Activated CD4-positive, alpha-beta T cell treated with anti-CD3 and anti-CD28 coated beads for 24 hours (primary cell): ENCODE data around the gene SNTG2.
"Not testable (repeated sequence)": the region's sequence is repeated elsewhere in the genome, so short reads cannot be mapped to it uniquely, and the experiment has no call there.

Source experiments
- DNase-seq, 2 donors: peaks; one replicate each; pipeline ENCODE4 v3.0.0-alpha.2; 2020; ENCODE audit warnings: low read depth in 2 of 2

The SNTG2 gene

DNA sequence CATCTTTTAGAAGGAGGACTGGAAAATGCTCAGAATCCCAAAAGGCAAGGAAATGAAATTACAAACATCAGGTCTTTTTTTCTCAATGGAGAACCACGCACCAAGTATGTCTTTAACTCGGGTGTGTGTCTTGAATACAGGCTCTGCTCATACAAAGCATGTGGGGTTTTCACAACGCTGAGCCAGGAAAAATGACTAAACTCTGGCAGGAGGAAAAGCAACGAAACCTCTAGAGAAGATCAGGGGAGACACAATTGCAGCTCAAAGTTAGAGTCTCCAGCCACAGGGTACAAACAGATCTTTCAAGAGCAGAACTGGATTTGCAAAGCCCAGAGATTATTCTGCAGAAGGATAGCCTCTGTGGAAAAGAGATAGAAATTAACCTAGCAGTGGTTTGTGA, 419.8 kb downstream of the SNTG2 start:
- DNase-seq: no peak

DNA sequence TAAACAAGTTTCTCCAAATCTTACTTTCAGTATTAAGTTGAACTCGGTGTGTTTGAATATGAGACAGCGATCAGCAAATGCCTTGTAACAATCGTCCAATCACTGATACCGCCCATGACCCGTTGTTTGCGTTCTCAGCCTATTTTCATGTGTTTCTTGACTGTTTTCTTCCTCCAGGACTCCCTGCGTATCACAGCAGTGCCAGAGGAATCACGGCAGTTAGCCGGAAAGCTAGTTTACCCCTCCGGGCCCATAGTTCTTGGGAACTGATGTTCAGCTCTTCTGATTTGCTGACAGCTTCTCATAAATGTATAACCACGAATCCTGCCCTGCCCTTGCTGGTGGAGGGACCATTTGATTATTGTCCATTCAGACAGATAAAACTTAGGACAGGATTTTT, 420.4 kb downstream of the SNTG2 start:
- no peak for DNase-seq

DNA sequence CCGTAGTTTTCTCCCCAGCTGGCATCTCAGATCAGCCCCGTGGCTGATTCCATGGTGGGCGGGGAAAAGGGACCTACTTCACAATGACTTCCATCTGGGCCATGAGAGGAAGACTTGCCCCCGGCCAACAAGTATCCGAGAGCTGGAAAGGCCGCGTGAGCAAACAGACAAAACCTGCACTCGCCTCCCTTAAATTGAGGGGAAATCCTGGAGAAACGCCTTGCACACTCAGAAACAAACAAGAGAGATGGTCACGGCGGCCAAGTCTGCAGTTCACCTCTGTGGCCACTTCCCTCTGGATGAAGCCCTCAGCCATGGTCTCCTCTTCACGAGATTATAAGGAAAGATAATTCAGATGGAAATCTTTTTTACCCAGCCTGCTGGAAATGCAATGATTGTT, 423.2 kb downstream of the SNTG2 start:
- no peak for DNase-seq

DNA sequence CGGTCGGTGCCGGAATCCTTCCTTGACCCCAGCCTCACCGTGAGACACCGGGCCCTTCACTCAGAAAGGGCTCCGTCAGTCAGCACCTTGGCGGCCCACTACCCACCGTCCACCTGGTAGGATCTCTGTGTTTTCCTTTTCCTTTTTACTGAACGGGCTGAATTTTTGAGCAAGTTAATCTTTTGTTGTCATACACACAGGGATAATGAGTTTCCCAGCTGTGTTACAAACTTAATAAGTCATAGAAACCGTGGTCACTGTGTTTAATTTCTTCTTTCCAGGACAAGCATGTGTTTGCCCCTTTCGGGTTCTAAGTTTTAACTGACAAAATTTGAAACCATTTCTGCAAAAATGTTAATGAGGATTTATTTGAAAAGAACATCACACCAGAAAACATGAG, 423.6 kb downstream of the SNTG2 start:
- no peak for DNase-seq

DNA sequence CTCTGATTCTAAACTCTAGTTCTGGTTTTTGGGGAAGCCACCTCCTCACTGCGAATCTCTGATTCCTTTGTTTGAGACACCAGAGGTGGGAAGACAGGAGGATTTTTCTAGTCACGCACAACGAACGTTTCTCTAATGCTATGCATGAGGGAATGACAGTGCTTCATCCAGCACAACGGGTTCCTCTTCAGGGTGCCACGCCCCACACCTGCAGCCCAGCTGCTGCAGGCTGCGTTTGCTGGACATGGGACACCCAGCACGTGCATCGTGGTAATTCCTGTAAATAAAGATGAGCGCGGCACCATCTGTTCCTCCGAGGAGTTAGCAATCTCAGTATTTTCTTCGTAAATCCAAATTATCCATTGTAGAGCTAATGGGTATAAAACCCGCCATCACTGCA, 425.1 kb downstream of the SNTG2 start:
- DNase-seq: no peak

DNA sequence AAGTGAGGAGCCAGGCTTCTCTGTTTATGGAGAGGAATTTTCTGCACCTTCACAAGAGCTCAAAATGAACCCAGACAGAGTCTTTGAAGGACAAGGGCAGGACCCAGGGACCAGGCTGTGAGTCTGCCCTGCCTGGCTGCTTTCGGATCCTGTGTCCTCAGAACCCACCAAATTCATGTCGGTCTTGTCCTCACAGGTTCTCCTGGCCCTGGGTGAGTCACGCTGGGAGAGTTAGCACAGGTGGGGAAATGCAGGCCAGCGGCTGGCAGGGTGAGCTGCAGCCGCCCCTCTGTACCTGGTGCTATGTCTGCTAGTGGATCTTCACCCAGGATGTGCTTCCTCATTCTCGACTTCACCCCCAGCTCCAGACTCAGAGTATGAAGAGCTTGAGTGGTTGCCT, 426.8 kb downstream of the SNTG2 start:
- no peak for DNase-seq

DNA sequence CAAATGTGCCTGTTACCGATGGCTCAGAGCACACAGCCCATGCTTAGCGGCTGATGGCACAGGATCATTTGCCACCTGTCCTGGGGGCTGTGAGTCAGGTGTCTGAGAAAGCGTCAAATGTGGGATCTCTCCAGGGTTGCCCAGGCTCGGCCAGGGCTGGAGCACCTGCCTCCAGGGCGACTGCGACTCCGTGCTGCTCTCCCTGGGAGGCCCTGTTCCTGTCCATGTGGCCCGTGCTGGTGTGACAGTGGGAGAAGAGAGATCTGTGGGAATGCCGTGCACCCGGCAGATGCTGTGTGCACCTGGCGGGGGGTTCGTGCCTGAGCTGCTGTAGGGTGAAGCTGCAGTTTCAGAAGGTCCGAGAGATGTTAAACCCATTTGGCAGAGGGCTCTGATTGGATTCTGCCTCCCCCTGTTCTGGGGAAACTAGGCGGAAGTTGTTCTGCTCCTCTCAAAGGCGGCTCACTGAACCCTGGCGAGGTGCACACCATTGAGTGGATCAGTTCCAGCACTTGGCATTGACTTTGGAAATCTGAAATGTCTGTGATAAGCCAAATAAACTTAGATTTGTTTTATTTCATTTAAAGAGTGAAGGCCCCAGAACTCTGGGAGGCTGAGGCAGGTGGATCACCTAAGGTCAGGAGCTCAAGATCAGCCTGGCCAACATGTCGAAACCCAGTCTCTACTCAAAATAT, 428.0 kb downstream of the SNTG2 start:
- no peak for DNase-seq

DNA sequence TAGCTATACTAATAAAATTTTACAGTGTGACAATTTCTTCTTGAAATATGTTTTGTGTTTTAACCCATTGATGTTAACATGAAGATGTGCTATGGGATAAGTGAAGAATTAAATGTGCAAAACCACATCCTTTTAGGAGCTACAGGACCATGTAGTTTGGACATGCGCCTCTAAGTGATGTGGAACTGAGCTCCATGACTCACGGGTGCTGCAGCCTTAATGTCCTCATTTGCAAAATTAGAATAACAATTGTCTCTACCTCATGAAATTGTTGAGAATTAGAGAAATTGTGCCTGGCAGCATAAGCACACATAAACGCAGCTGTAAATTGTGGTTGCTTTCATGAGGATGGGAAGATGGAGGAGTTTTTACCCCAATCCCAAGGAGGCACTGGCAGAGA, 431.0 kb downstream of the SNTG2 start:
- no peak for DNase-seq

DNA sequence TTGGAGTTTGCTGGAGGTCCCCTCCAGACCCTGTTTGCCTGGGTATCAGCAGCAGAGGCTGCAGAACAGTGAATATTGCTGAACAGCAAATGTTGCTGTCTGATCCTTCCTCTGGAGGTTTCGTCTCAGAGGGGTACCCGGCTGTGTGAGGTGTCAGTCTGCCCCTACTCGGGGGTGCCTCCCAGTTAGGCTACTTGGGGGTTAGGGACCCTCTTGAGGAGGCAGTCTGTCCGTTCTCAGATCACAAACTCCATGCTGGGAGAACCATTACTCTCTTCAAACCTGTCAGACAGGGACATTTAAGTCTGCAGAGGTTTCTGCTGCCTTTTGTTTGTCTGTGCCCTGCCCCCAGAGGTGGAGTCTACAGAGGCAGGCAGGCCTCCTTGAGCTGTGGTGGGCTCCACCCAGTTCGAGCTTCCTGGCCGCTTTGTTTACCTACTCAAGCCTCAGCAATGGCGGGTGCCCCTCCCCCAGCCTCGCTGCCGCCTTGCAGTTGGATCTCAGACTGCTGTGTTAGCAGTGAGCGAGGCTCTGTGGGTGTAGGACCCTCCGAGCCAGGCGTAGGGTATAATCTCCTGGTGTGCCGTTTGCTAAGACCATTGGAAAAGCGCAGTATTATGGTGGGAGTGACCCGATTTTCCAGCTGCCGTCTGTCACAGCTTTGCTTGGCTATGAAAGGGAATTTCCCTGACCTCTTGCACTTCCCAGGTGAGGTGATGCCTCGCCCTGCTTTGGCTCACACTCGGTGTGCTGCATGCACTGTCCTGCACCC, 437.5 kb downstream of the SNTG2 start:
- not testable (repeated sequence) for DNase-seq

DNA sequence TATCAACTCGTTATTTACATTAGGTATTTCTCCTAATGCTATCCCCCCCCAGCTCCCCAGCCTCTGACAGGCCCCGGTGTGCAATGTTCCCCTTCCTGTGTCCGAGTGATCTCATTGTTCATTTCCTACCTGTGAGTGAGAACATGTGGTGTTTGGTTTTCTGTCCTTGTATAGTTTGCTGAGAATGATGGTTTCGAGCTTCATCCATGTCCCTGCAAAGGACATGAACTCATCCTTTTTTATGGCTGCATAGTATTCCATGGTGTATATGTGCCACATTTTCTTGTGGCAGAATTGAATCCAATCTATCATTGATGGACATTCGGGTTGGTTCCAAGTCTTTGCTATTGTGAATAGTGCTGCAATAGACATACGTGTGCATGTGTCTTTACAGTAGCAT, 439.5 kb downstream of the SNTG2 start:
- not testable (repeated sequence) for DNase-seq

DNA sequence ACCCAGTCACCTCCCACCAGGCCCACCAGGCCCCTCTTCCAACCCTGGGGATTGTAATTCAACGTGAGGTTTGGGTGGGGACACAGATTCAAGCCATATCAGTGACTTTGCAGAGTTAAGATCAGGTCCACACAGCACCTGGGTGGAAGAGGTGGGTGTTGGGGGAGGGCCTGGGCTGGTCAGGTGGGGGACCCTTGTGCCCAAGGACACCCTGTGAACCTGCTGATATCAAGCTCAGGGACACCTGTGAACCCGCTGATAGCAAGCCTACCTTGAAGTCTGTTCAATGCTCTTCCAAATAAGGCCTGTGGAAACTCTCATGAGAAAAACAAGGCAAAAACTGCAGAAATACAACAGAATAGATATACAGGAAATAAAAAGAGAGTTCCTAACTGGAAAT, 442.7 kb downstream of the SNTG2 start:
- DNase-seq: no peak

DNA sequence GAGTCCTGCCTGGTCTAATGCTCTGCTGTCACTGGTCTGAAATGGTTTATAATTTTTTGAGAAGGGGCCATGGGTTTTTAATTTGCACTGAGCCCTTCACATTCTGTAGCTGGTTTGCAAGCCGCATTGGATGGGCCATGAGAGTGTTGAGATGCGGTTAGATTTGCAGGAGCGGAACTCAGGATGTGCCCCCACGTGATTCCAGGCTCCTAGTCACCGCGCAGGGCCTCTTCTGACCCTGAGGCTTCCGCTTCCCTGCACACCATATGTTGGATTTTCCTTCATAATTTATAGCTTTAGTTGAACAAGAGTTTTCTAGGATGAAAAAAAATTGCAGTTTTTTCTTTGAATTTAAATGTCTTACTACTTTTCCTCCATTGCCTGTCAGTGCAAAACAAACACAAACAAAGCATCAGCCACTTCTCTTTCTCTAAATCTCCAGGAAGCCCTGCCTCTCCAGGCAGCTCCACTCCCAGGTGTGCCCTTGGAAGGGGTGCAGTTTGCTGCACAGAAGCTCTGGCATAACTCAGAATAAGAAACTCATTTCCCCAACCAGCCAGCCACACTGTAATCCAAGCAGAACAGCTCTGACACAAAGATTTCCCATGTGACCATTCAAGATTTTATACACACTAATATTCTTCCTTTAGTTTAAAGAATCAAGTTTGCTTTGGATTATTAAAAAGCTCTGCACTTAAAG, 444.2 kb downstream of the SNTG2 start:
- DNase-seq: no peak

DNA sequence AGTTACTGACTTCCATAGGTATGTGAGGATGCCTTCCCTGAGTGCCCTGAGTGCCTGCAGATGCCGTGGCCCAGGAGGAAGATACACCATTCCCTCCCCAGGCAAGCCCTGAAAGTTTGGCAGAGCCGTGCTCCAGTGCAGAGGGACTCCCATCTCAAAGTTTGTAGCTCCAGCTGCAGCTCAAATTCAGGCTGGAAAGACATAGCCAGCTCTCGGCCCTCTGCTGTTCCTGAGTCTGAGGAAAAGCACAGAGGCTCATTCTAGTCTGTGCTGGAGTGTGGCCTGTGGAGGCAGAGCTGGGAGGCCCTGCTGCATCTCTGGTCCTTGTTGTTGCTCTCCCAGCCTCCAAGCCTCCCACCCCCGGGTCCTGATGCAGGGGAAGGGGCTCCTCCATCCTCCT, 446.7 kb downstream of the SNTG2 start:
- no peak for DNase-seq

DNA sequence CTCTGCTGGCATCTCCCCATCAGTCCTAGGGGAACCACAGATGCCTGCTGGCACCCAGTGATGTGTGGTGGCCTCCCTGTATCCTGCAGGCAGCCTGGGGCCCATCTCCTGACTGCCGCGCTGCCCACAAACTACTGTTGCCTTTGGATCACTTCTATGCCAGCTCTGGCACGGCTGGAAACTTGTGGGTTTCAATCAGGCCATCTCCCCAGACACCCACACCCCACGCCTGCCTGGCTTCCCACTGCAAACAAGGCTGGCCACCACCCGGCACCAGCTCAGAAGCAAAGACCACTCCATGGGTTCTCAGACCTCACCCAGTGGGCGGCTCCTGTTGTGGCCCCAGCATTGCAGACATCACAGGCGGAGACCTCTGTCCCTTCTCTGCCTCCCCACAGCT, 447.5 kb downstream of the SNTG2 start:
- DNase-seq: no peak

DNA sequence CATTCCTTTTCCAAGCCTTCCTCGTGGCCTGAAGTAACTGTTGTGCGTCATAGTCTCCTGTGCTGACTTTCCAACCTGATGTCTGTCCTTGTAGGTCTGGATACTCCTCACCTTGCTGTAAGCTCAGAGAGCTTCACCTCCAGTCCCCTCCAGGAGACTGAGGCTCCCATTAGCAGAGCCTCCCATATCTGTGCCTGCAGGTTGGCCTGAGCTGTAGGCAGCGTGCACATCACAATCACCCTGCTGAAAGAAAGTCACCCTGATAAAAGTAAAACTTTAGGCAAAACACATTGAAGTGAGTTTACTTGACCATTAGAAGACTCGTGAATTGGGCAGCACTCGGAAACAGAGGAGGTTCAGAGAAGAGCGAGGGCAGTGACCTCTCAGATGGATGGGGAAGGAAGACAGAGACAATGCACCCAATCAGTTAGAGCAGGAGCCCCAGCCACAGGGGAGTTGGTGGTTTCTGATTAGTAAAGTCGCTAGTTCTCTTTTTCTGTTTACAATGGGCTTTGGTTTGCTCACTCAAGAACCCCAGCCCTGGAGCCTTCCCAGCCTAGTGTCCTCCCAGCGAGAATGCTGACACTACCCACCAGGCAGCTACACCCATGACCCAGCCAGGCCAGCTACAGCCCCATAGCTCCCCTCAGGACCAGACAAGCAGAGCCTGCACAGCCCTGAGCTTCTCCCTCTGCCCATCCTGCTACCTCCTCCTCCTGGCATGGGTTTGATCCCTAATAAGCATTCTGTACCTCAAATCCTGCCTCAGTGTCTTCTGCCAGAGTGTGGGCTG, 450.5 kb downstream of the SNTG2 start:
- DNase-seq: no peak

DNA sequence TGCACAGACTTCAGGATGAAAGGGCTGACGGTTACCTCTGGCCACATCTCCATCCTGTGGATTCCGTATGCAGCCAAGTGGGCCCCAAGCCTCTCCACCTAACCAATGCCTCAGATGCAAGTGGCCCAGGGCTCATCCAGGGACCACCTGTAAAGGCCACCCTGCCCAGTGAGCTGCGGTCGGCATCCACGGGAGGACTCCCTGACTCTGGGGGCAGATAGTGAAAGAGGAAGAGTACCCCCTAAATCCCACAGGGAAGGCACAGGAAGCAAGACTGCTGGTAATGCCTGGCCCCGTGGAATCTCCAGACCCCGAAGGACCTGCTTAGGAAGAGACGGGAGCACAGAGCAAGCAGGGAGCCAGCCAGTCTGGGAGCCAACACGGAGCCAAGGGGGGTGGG, 451.4 kb downstream of the SNTG2 start:
- no peak for DNase-seq

DNA sequence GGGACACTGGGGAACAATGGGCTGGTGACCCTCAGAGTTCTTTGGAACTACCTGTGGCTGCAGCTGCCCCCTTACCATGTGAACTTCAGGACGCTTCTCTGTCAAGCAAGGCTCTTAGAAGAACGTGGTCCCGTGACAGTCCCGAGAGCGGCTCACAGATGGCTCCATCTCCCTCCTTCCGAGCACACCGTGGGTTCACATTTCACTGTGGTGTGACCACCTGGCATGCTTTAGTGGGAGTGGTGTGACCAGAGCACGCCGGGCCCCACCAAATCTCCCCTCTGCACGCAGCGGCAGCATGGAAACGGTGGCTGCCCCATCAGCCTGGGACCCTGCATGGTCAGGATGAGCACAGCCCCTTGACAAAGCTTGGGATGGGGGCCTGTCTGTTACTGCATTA, 452.9 kb downstream of the SNTG2 start:
- no peak for DNase-seq

DNA sequence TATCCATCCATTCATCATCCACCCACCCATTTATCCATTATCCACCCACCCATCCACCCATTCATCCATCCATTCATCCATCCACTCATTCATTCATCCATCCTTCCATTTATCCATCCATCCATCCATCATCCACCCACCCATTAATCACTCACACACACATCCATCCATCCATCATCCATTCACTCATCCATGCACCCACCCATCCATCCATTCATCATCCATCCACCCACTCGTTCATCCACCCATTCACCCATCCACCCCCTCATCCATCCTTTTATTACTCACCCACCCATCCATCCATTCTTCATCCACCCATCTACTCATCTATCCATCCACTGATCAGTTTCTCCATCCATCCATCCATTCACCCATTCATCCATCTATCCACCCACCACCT, 454.5 kb downstream of the SNTG2 start:
- no peak for DNase-seq

DNA sequence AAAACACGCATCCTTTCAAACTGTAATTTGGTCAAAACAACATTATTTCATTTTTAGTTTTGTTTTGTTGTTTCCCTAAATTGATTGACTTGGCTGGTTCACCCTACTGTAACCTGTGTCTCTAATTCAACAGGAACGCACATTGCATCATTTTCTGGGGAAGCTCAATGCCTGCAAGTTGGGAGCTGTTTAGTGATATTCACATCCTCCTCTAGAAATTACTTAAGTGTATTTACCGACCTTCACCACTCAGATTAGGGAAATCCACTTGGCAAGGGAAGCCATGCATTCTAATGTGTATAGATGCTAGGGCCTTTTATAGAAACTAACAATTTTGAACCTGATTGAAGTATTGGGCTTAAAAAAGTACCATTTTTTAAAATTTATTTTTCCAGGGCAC, 455.3 kb downstream of the SNTG2 start:
- no peak for DNase-seq

DNA sequence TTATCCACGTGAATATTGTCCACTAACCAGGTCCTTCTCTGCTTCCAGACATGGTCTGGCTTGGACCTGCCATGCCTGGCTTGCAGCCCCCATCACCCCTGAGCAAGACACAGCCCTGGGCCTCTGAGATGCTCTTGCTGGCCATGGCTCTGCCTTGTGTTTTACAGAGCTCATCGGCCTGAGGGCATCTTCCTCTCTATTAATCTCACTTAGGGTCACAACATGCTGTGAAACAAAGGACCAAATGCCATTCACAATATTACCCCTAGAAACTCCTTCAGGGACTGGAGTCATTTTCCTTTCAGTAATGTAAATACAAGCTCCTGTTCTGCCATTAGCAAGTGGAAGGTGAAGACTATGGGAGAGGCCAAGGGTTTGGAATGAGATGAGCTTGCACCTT, 455.8 kb downstream of the SNTG2 start:
- DNase-seq: no peak

DNA sequence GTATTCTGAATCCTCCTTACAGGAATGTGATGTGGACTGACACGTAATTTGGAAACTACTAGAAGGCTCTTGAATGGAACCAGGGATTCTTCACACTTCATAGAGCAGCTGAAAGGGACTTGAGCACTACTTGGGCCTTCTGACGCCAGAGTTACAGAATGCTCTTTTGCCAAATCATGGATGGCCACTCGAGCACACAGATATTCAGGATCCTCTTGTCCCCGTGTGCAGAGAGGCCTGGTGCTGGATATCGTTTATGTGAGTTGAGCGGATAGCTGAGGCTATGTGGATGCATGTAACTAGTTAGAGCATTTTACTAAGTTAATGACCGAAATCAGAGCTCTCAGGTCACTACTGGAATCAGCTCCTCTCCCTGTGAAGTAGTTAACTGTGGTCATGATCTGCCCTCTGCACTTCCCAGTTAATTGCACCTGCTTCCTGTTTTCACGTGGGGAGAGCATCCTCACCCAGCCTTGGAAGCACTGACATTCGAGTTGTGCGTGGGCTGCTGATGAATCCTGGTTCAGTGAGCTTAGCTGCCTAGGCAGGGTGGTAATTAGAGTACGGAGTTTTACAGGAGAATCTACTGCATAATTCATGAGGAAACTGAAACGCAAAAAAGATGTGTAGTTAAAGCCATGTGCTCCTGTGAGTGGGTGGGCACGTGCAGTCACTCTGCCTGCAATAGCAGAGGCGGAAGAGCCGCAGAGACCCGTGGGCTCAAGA, 457.5 kb downstream of the SNTG2 start:
- no peak for DNase-seq
